NT2/D1 (cell line): Measurements from ENCODE around the gene ZBTB16.

Source experiments
- SUZ12 ChIP-seq: IDR thresholded peaks from 2 replicates; pipeline ENCODE4 v1.6.1; 2011; ENCODE audit not compliant: insufficient read length, insufficient read depth; ENCODE audit errors: extremely low read depth
- YY1 ChIP-seq: IDR thresholded peaks from 2 replicates; pipeline ENCODE4 v1.6.1; 2011; ENCODE audit not compliant: insufficient read length, insufficient read depth
- ZNF274 ChIP-seq: IDR thresholded peaks from 2 replicates; pipeline ENCODE4 v1.6.1; 2011; ENCODE audit warnings: mild to moderate bottlenecking, low read depth, low read length

DNA sequence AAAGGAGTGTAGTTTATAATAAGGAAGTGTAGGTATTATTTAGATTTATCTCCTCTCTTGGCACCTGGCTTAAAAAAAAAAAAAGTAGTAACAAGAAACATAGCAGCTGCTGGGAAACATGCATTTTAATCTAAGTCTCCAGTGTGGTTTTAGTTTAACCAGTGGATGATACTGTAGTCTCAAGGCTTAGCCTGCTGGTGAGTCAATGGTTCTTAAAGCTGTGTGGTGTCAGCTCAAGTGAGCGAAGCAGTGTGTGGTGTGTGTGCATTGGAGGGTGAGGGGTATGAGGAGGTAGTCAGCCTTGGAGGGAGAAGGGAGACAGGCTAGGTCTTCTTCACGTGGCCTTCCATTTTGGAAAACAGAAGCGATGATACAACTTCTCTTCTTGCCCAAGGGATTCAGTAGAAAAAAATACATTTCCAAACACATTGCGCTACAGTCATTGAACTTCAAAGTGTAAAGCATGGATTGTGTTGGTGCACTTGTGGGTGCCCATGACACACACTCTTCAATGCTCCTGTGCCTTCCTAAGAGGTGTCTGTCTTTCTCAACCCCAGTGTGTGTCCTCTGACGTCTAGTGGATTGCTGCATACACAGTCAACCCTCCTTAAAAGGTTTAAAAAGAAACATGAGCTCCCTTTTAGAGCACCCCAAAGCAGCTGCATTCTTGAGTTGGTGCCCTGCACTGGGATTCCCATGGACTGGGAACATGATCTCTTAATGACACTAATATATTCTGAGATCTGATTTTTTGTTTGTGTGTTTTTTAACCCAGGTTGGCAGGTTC, 40.1 kb downstream of the ZBTB16 start:
- TF ChIP-seq ZNF274: no peak
- TF ChIP-seq YY1: no peak
- TF ChIP-seq SUZ12: no peak
